ENCODE results near the gene UMAD1. TPM values are rescaled to one million over a fixed set of nuclear protein-coding genes. Genes with fewer than 3 reads are reported as not detected.

The UMAD1 gene
- total RNA-seq, 4 donors from 2014 or later: 15.2 to 28.2 (median 18.7) TPM

DNA sequence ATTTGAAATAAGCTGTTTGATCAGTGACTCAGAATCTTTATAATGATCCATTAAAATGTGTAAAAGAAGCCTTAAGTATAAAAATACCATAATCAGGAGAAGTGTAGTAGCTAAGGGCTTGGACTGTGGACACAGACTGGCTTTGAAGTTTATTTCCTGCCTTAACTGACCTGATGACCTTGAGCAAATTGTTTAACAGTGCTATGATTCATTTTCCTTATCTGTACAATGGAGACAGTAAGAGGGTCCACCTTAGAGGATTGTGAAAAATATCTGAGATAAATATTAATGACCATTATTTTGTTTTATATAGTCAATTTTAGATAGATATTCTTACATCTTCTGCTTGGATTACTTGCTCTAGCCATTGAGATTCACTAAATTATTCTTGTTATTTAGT lies 91.2 kb downstream of the UMAD1 start:
- no peak for DNase-seq
- Histone ChIP-seq H3K36me3 (no peaks in the 10 kb centered on the region), H3K4me3 (no peak overlapping the region), H3K9me3 (no peaks in the 10 kb centered on the region), H3K27me3 (no peaks in the 10 kb centered on the region), H3K27ac (no peak overlapping the region), H3K4me1 (peaks cover 0 to 11% (median 0%) of the 10 kb centered on the region in 4 donors)
- TF ChIP-seq POLR2A (IDR thresholded peaks at IDR 0.05): no peak
- TF ChIP-seq, protein P1, sequence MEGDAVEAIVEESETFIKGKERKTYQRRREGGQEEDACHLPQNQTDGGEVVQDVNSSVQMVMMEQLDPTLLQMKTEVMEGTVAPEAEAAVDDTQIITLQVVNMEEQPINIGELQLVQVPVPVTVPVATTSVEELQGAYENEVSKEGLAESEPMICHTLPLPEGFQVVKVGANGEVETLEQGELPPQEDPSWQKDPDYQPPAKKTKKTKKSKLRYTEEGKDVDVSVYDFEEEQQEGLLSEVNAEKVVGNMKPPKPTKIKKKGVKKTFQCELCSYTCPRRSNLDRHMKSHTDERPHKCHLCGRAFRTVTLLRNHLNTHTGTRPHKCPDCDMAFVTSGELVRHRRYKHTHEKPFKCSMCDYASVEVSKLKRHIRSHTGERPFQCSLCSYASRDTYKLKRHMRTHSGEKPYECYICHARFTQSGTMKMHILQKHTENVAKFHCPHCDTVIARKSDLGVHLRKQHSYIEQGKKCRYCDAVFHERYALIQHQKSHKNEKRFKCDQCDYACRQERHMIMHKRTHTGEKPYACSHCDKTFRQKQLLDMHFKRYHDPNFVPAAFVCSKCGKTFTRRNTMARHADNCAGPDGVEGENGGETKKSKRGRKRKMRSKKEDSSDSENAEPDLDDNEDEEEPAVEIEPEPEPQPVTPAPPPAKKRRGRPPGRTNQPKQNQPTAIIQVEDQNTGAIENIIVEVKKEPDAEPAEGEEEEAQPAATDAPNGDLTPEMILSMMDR (IDR thresholded peaks at IDR 0.05): no peak

DNA sequence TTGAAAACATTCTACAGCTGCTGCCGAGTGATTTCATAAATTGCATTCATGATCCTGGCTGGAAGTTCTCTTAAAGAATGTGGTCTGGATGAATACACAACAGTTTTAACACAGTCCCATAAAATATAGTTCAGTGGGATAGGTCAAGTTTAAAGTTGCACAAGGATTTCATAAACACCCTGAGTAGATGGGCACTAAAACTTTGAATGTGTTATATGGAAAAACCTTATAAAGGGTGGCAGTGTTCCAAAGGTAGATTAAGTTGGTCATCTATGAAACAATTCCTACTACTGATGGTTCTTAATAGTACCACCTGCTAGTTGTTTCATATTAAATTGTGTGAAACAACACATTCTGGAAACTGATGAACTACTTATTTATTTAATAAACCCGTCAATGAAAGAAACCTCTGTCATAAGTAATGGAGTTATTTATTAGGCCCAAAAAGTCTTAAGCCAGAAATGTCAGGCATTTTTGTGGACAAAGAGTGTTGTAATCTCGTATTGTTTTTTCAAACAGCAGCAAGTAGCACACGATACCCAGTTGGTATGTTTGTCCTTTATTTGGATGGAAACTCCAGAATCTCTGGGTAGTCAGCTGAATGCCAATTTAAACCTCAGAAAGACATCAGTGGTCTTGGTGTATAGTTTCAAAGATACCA lies 92.2 kb downstream of the UMAD1 start:
- no peak for DNase-seq
- TF ChIP-seq, protein P1 (IDR thresholded peaks at IDR 0.05): no peak
- TF ChIP-seq POLR2A (IDR thresholded peaks at IDR 0.05): no peak
- no peaks in the 10 kb centered on the region for H3K36me3 ChIP-seq
- H3K27ac ChIP-seq: no peak overlapping the region
- peaks cover 0 to 11% (median 0%) of the 10 kb centered on the region in 4 donors for H3K4me1 ChIP-seq
- no peaks in the 10 kb centered on the region for H3K9me3 ChIP-seq
- no peaks in the 10 kb centered on the region for H3K27me3 ChIP-seq
- H3K4me3 ChIP-seq: no peak overlapping the region

DNA sequence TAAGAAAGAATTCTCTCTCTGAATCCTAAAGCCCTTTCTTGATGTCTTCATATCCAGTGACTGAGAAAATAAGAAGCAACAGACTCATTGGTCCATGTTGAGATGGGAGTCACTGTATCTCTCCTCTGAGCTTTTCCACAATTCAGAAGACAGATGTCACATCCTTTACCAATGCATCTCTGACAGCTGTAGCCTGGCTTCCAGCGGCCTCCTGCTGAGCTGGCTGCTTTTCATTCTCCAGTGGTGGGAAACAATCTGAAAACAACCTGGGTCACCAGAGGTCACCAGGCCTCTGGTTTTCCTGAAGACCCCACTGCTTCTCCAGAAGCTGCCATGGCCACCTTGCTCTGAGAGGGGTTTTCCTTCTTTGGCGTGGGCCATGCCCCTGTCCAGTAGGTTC lies 96.1 kb downstream of the UMAD1 start:
- no peaks in the 10 kb centered on the region for H3K27me3 ChIP-seq
- no peaks in the 10 kb centered on the region for H3K36me3 ChIP-seq
- peaks cover 0 to 3% (median 0%) of the 10 kb centered on the region in 4 donors for H3K4me1 ChIP-seq
- no peak overlapping the region for H3K4me3 ChIP-seq
- TF ChIP-seq, protein P1 (IDR thresholded peaks at IDR 0.05): no peak
- no peak for TF ChIP-seq POLR2A (IDR thresholded peaks at IDR 0.05)
- no peak overlapping the region for H3K27ac ChIP-seq
- no peak for DNase-seq
- H3K9me3 ChIP-seq: no peaks in the 10 kb centered on the region

DNA sequence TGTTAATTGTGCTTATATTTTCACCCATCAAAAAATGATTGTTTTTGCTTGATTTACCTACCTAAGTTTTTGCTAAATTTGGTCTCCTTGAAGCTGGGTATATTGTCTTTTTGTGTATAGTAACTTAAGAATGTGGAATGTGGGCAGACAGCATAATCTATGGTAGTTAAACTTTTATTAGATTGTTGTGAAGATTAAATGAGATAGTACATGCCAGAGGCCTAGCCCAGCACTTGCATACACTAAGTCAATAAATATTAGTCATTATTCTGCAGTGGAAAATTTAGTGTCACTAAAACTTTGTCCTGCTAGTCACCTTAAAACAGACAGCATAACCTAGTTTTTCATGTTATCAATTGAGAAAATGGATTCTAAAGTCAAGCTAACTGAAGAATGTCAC lies 97.1 kb downstream of the UMAD1 start:
- Histone ChIP-seq H3K27me3 (no peaks in the 10 kb centered on the region), H3K4me3 (no peak overlapping the region), H3K4me1 (no peaks in the 10 kb centered on the region), H3K9me3 (no peaks in the 10 kb centered on the region), H3K27ac (no peak overlapping the region), H3K36me3 (no peaks in the 10 kb centered on the region)
- no peak for TF ChIP-seq POLR2A (IDR thresholded peaks at IDR 0.05)
- TF ChIP-seq, protein P1 (IDR thresholded peaks at IDR 0.05): no peak
- no peak for DNase-seq

DNA sequence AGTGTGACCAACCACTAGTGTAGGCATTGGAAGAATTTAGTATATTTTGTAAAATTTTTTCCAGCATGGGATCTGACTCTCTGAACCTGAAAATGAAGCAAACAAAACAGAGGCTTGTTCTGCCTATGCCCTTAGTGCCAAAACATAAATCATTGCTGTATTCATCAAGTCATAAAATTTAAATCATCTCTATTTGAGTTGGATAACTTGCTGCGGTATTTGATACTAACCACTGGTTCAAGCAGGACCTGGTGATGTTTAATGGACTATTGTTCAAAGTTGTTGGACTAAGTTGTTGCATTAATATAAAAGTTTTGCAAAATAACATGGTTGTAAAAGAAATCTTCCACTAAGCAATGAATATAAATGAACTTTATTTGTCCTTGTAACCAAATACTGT lies 97.6 kb downstream of the UMAD1 start:
- no peak for TF ChIP-seq POLR2A (IDR thresholded peaks at IDR 0.05)
- TF ChIP-seq, protein P1 (IDR thresholded peaks at IDR 0.05): no peak
- no peaks in the 10 kb centered on the region for H3K27me3 ChIP-seq
- H3K4me1 ChIP-seq: no peaks in the 10 kb centered on the region
- H3K36me3 ChIP-seq: no peaks in the 10 kb centered on the region
- H3K27ac ChIP-seq: no peak overlapping the region
- no peak for DNase-seq
- H3K9me3 ChIP-seq: no peaks in the 10 kb centered on the region
- H3K4me3 ChIP-seq: no peak overlapping the region

Data from Peyer's patch (tissue), 4 donors.